Suprapubic skin (tissue), 4 donors: ENCODE results near the gene ZNF385D.

ENCODE experiments used
- CTCF ChIP-seq, 2 donors: fragments of 200-600 bp in 1 of 2; fragments of 450-650 bp in 1 of 2; sonication (generic) in 1 of 2; IDR thresholded peaks; one replicate each; pipeline ENCODE4 v1.5.1; 2016 to 2019; ENCODE audit warnings: antibody characterized with exemption in 2 of 2, mild to moderate bottlenecking in 1 of 2, moderate library complexity in 1 of 2
- POLR2A ChIP-seq, 2 donors: fragments of 450-650 bp; IDR thresholded peaks; one replicate each; pipeline ENCODE4 v1.6.1; 2017; ENCODE audit warnings: antibody characterized with exemption in 2 of 2, mild to moderate bottlenecking in 2 of 2, moderate library complexity in 2 of 2
- POLR2AphosphoS5 ChIP-seq, 3 donors: sonication (generic); formaldehyde crosslinking; IDR thresholded peaks; one replicate each; pipeline ENCODE4 v1.6.1; 2017; ENCODE audit warnings: antibody characterized with exemption in 3 of 3

- TF ChIP-seq CTCF (IDR thresholded peaks at IDR 0.05) (no peak), POLR2AphosphoS5 (IDR thresholded peaks at IDR 0.05) (no peak), POLR2A (IDR thresholded peaks at IDR 0.05) (no peak)
Measured at GRCh38 chr3:21540265-21540664, 210.7 kb downstream of the ZNF385D start.
